Measurements from ENCODE around the gene CCDC134. TPM values are rescaled to one million over a fixed set of nuclear protein-coding genes. Genes with fewer than 3 reads are reported as not detected.

CCDC134 gene
- total RNA-seq, 1 experiment from 2014 or later: 12.0 TPM

DNA sequence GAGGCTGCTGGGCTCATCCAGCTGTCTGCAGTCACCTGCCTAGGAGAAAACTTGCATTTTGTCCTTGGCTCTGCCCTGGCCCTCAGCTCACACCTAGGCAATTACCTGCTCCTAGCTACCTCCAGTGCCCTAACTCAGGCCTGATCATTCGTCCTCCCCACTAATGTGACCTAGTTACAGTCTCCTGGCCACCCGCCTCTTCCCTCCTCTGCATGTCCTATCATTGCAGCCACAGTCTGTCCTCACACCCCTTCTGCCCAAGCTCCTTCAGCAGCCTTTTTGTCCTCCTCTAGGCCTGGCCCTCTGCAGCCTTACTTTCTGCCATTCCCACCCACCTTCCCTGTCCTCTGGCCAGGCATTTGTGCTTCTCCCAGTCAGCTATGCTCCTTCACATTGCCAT is 17.7 kb upstream of the CCDC134 start:
- no peak for DNase-seq (ENCODE audit: low read depth)

DNA sequence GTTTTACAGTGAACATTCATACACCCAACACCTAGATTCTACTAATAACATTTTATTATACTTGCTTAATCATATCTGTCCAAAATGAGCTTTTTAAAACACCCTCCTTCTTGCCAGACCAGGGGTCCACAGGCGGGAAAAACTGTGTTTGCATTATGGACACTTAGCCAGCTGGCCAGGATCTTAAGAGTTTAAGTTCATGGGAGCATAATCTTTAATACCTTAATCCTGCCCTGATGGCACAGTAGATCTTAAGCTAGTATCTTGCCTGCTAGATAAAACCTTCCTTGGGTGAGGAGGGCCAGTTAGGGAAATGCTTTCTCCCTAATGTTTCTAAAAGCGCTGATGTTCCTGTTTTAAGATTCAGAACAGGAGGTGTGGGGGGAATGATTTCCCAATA is 13.1 kb upstream of the CCDC134 start:
- no peak for DNase-seq (ENCODE audit: low read depth)

GRCh38 chr22:41793871-41794270 is 6.6 kb upstream of the CCDC134 start:
- no peak for DNase-seq (ENCODE audit: low read depth)

- no peak for DNase-seq (ENCODE audit: low read depth)
These were observed 1.7 kb upstream of the CCDC134 start for GRCh38 chr22:41798736-41799135.

DNA sequence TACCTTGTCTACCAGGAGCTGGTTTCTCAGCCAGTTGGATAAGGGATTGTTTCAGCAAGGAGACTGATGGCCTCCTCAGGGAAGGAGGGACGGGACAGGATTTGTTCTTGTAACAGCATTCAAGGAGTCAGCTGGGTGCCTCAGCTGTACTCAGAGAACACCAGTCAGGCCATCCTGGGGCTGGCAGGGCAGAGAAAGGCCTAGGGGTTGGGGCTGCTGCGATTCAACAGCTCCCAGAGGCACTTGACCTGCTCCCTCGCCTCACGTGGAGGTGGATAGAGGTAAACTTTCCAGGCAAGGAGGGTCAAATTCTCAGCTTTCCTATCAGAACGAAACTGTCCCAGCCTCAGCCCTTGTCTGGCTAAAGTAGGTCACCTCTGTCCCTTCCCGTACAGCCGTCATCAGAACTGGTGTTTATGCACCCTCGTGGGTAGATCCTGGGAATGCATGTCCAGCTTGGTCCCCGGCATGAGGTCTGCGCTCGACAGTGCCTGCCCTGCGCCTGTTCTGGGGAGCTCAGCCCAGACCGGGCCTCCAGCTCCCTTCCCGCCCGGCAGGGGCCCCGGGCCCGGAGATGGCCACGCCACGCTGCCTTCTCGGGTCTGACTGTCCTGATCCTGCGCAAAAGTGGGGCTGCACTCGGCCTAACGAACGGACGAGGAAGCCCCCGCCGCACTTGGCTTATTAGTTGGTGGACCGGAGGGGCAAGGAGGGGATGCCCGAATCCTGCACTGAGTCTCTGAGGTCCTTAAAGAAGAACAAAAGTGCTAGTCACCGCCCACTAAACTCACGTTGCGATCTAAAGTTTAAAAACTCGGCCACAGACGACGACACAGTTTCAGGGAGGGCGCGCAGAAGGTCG is 762 bp upstream of the CCDC134 start:
- no peak for DNase-seq (ENCODE audit: low read depth)

- DNase-seq (ENCODE audit: low read depth): no peak
These were observed 804 bp downstream of the CCDC134 start for GRCh38 chr22:41801147-41801819.

DNA sequence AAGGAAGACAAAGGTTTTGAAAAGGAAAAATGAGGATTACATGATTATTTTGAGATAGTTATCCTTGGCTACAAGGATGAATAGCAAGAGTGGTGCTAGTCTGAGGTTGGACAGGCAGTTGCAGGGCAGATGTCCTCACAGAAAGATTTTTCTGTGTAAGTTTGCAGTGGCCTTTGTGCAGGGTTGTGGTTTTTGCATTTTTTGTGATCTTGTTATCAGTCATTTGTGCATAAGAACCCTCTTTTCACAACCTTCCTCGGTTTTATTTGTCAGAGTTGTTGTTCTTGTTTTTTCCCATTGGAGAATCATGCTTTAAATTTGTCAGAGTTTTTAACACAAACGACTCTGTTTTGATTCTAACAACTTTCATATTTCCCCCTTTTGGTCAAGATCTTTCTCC is 1.4 kb downstream of the CCDC134 start:
- DNase-seq (ENCODE audit: low read depth): no peak

DNA sequence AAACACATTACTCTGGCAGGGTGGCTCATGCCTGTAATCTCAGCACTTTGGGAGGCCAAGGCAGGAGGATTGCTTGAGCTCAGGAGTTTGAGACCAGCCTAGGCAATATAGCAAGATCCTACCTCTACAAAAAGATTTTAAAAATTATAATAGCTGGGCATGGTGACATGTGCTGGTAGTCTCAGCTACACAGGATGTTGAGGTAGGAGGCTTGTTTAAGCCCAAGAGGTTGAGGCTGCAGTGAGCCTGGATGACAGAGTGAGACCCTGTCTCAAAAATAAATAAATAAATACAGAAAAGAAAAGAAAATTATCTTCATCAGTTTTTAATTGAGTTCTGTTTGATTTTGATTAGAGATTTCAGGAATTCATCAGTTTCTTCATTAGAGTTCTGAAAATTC is 5.2 kb downstream of the CCDC134 start:
- no peak for DNase-seq (ENCODE audit: low read depth)

GRCh38 chr22:41808400-41808799 is 7.9 kb downstream of the CCDC134 start:
- no peak for DNase-seq (ENCODE audit: low read depth)

- DNase-seq (ENCODE audit: low read depth): no peak
These were observed 9.5 kb downstream of the CCDC134 start for GRCh38 chr22:41810022-41810421.

- DNase-seq (ENCODE audit: low read depth): no peak
These were observed 12.5 kb downstream of the CCDC134 start for GRCh38 chr22:41812805-41813545.

DNA sequence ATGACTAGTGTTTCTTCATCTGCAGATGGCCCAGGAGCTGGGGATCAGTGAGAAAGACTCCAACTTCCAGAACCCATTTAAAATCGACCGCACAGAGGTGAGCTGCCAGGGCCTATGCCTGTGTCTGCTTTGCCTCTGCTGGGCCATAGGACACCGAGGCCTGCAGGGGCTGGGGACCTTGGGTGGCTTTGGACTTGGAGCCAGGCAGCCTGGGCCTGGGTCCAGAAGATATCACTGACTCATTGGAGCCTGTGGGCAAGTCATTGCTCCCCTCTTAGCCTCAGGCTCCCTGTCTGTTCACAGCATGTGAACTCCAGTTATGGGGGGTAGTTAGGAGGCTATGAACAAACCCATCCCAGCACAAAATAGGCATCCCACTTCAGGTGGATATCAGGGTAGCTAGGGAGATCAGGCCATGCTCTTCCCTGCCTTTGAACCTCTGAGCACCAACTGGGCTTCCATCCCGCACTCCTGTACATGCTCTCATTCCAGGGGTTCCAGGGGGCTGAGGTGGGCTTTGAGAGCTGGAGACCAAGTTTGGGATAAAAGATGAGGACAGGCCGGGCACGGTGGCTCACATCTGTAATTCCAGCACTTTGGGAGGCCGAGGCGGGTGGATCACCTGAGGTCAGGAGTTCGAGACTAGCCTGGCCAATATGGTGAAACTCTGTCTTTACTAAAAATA is 13.4 kb downstream of the CCDC134 start:
- peak; percentile 51 for DNase-seq (ENCODE audit: low read depth)

DNA sequence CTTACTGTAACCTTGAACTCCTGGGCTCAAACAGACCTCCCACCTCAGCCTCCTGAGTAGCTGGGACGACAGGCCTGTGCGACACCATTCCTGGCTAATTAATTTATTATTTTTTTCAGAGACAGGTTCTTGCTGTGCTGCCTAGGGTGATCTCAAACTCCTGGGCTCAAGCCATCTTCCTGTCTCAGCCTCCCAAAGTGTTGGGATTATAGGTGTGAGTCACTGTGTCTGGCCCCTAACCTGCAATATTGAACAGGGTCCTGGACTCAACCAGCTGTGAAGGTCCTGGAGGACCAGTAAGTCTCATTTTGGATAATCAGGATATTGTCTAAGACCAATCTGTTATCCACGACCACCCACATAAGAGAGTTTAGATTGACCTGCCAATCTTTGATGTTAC is 15.2 kb downstream of the CCDC134 start:
- DNase-seq (ENCODE audit: low read depth): no peak

DNA sequence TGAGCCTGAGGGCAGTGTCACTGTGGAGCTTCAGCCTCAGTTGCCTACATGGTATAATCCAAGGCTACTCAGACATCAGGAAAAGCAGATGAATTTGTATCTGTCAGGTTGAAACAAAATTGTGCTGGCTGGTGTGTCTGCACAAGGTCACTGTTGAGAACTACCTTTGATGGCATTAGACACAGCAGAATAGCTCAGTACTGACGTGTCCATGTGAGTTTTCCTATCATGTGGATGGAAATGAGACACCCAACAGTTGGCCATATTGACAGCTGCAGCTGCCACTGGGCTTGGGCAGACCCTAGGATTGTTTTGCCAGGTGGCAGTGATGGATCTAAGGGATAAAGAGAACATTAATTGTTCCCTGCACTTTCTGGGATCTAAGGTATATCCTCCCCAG is 15.8 kb downstream of the CCDC134 start:
- DNase-seq (ENCODE audit: low read depth): no peak

DNA sequence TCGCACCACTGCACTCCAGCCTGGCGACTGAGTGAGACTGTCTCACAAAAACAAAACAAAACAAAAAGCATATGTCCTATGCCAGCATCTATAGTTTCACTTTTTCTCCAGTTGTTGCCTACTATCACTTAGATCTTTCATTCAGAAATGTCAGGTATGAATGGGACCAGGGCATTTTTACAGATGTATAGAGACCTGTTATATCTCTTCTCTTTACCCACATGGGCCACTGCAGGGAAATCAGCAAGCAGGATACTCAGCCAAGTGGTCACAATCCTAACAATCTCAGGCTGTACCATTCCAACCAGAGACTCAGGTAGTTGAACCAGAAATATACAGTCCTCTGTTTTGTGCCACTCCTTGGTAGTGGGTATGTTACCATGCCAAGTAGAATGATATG is 16.4 kb downstream of the CCDC134 start:
- DNase-seq (ENCODE audit: low read depth): no peak

GRCh38 chr22:41818011-41818410 is 17.5 kb downstream of the CCDC134 start:
- DNase-seq (ENCODE audit: low read depth): no peak

DNA sequence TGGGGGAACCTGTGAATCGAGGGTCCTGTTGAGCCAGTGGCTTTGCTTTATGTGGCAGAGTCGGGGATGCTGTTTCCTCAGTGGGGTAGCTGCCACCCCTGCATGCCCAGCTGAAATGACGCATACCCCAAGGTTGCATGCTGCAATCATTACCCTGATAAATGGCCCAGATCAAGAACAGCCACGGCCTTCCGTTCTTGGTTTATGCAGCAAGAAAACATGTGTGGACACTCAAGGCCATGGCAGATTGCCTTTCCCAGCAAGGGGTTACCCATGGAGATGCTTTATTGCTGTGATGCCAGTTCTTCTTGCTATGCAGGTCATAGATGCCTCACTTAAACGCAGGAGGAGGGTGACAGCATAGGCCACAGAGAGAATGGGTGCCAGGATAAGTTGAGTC is 18.1 kb downstream of the CCDC134 start:
- no peak for DNase-seq (ENCODE audit: low read depth)

DNA sequence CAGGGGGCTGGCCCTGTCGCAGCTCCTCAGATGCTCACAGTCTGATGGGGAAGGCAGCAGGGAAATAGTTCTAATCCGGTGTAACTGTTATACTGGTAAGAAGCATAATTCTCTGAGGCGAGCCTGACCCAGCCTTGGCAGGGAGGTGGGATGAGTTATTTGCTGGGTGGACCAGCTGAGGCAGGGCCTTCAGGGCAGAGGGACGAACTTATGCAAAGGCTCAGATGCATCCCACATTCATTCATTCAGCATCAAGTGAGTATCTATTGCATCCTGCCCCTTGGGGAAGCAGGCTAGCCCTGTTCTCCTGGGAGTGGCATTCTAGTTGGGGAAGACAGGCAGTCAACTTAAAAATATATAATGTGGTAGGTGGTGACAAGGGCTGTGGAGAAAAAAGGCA is 18.8 kb downstream of the CCDC134 start:
- no peak for DNase-seq (ENCODE audit: low read depth)

- no peak for DNase-seq (ENCODE audit: low read depth)
These were observed 20.0 kb downstream of the CCDC134 start for GRCh38 chr22:41820447-41820846.

DNA sequence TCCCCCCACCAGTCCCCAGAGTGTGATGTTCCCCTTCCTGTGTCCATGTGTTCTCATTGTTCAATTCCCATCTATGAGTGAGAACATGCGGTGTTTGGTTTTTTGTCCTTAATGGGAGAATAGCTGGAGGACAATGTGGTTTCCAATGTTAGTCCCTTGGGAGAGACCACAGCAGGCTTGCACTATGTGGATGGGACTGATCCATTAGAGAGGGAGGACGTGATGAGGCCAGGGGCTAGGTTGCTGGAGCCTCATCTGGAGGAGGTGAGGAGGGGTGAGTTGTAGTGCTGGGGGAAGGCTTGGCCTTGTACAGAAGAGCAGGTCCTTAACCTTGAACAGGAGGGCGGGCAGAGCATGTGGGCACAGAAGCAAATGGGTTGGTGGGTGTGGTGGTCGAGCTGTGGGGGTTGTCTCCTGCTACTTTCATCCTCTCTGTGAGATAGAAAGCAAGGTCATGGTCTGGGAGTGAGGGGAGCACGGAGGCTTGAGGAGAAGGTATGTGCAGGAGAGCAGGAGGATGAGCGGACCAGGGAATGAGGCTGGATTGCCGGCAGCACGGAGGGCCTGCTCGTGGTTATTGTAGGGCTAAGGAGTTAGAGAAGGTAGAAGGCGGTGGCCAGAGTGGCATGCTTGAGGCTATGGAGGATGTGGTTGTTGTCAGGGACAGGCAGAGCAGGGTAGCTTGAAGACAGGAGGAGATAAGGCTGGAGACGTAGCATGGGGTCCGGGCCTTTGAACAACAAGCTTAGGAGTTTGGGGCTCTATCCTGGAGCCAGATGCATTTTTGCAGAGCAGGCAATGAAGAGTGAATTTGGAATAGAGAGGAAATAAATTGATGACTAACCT is 21.2 kb downstream of the CCDC134 start:
- no peak for DNase-seq (ENCODE audit: low read depth)
